ENCODE data around the gene SH3BP2. TPM values are rescaled to one million over a fixed set of nuclear protein-coding genes. Genes with fewer than 3 reads are reported as not detected.
A peak's percentile ranks its signal among the peaks of the same experiment; 100 is the strongest.

The SH3BP2 gene
- total and polyA plus RNA-seq, 9 donors, result 20.9 to 34.8 (median 26.5) TPM

- Histone ChIP-seq H3K27me3 (ENCODE audit: control insufficient read depth, insufficient read depth, low read length) (no peaks in the 10 kb centered on the region), H3K27ac (ENCODE audit: low read length) (peak overlapping the region; percentile 18), H3K4me1 (ENCODE audit: control insufficient read depth, insufficient read depth, low read length) (peaks cover 82% of the 10 kb centered on the region), H3K36me3 (ENCODE audit: control insufficient read depth, insufficient read depth, low read length) (peaks cover 6% of the 10 kb centered on the region), H3K9me3 (replicated peaks; ENCODE audit: control insufficient read depth, low read depth, low read length) (no peaks in the 10 kb centered on the region), H3K4me3 (ENCODE audit: low read length) (no peak overlapping the region)
- DNase-seq, result peak; percentile 58
- WGBS (ENCODE audit: insufficient coverage), result 49% methylated on average over 7 of the region's 20 CpGs
Observed at GRCh38 chr4:2805712-2806389, 13.0 kb downstream of the SH3BP2 start.

DNA sequence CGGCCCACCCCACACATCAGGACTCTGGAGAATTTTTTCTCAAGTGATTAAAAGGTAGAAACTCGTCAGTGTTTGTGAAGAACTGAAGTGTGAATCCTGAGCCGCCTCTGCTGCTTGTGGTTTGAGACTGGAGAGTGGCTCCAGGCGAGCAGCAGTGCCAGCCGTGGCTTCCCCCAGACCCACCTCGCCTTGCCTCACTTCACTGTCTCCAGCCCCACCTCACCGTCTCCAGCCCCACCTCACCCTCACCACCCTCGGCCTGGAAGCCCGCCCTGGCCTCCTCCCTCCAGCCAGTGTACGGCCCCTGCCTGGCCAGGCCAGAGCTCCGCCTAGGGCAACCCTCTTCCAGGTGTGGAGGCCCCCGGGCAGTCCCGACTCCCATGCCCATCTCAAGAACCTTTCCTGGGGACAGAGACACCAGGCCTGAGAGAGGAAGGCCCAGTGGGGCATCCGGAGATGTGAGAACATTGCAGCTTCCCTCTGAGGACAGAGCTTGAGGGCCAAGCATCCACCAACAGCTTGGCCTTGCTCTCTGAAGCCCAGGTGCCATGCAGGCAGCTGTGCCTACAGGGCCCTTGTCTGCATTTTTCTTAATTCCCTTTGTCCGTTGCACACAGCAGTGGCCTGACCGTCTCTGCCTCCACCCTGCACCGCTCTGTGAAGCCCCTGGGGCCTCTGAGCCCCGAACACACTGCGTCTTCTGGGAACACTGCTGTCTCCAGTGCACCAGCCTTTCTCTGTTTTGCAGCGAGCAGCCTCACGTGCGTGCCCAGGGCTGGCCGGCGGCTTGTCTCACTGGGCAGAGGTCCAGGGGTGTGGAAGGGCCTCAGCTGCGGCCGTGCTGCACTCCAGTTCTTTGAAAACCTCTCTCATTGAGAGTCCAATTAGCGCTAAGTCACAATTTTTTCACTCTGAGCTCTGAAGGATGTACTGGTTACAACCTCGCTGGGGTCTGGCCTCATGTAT, 13.8 kb downstream of the SH3BP2 start:
- WGBS (ENCODE audit: insufficient coverage), result 35% methylated on average over 23 of the region's 28 CpGs
- Histone ChIP-seq H3K36me3 (ENCODE audit: control insufficient read depth, insufficient read depth, low read length) (peaks cover 6% of the 10 kb centered on the region), H3K4me3 (ENCODE audit: low read length) (no peak overlapping the region), H3K27ac (ENCODE audit: low read length) (peak overlapping the region; percentile 18), H3K9me3 (replicated peaks; ENCODE audit: control insufficient read depth, low read depth, low read length) (no peaks in the 10 kb centered on the region), H3K27me3 (ENCODE audit: control insufficient read depth, insufficient read depth, low read length) (no peaks in the 10 kb centered on the region), H3K4me1 (ENCODE audit: control insufficient read depth, insufficient read depth, low read length) (peaks cover 82% of the 10 kb centered on the region)
- DNase-seq, result peak; percentile 77

GRCh38 chr4:2807571-2807970, 14.7 kb downstream of the SH3BP2 start:
- Histone ChIP-seq H3K4me1 (ENCODE audit: control insufficient read depth, insufficient read depth, low read length) (peaks cover 85% of the 10 kb centered on the region), H3K27ac (ENCODE audit: low read length) (peak overlapping the region; percentile 18), H3K9me3 (replicated peaks; ENCODE audit: control insufficient read depth, low read depth, low read length) (no peaks in the 10 kb centered on the region), H3K27me3 (ENCODE audit: control insufficient read depth, insufficient read depth, low read length) (no peaks in the 10 kb centered on the region), H3K36me3 (ENCODE audit: control insufficient read depth, insufficient read depth, low read length) (peaks cover 6% of the 10 kb centered on the region), H3K4me3 (ENCODE audit: low read length) (no peak overlapping the region)
- 94% methylated on average over 13 of the region's 13 CpGs for WGBS (ENCODE audit: insufficient coverage)
- DNase-seq, result no peak

DNA sequence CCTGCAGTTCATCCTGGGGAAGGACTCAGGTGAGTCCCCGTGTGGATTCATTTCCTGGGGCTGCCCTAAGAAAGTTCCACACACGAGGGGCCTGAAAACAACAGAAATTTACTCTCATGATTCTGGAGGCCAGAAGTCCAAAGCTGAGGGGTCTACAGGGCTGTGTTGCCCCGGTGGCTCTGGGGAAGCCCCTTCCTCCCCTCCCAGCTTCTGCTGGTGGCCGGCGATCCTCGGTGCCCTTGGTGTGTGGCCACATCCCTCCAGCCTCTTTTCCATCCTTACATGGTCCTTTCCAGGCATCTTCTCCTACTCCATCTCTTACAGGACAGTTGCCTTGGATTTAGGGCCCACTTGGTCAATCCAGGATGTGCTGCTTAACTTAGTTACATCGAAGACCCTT, 15.1 kb downstream of the SH3BP2 start:
- Histone ChIP-seq H3K36me3 (ENCODE audit: control insufficient read depth, insufficient read depth, low read length) (peaks cover 6% of the 10 kb centered on the region), H3K9me3 (replicated peaks; ENCODE audit: control insufficient read depth, low read depth, low read length) (no peaks in the 10 kb centered on the region), H3K4me1 (ENCODE audit: control insufficient read depth, insufficient read depth, low read length) (peaks cover 85% of the 10 kb centered on the region), H3K4me3 (ENCODE audit: low read length) (no peak overlapping the region), H3K27ac (ENCODE audit: low read length) (no peak overlapping the region), H3K27me3 (ENCODE audit: control insufficient read depth, insufficient read depth, low read length) (no peaks in the 10 kb centered on the region)
- WGBS (ENCODE audit: insufficient coverage), result 86% methylated on average over 4 of the region's 7 CpGs
- no peak for DNase-seq

DNA sequence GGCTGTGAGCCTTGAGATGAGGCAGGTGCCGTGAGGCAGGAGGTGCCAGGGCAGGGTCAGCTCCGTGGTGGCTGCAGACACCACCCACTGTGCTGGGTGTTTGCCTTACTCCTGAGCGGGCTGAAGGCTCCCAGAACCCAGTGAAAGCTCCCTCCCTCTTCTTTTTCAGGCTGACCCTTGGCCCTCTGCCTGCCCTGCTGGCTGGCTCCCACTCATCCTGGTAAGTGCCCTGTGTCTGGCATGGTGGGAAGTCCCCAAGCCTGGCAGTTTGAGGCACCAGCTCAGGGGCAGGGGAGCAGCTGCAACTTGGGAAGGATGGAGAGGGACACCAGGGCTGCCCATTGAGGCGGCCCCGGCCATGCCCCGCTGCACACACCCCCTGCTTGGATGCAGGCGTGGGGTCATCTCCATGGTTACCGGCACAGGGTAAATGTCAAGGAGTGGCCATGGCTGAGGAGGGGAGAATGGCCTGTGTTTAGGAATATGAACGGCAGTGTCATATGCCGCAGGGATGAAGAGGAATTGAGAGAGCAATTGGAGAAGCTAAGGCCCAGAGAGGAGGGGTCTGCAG, 16.8 kb downstream of the SH3BP2 start:
- H3K27ac ChIP-seq (ENCODE audit: low read length), result no peak overlapping the region
- no peaks in the 10 kb centered on the region for H3K9me3 ChIP-seq (replicated peaks; ENCODE audit: control insufficient read depth, low read depth, low read length)
- H3K27me3 ChIP-seq (ENCODE audit: control insufficient read depth, insufficient read depth, low read length), result no peaks in the 10 kb centered on the region
- no peak for DNase-seq
- H3K36me3 ChIP-seq (ENCODE audit: control insufficient read depth, insufficient read depth, low read length), result peaks cover 7% of the 10 kb centered on the region
- WGBS (ENCODE audit: insufficient coverage), result 63% methylated on average over 10 of the region's 10 CpGs
- H3K4me3 ChIP-seq (ENCODE audit: low read length), result no peak overlapping the region
- H3K4me1 ChIP-seq (ENCODE audit: control insufficient read depth, insufficient read depth, low read length), result peaks cover 84% of the 10 kb centered on the region

DNA sequence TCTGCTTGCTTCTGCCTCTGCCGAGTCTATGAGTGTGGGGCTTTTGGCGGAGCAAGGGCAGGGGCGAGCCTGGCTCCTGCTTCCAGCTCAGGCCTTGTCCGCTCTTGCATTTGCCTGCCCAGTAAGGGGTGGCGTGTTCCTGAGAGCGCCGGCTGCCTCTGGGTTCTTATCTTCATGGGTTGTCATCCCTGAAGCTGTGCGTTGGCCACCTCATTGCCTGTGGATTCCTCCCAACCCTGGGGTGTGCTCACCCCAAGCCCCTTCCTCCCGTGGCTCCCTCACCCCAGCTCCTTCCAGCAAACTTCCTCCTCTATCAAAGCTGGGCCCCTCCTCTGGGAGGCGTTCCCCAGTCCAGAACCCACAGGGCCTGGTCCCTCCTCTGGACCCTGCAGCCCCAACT, 17.5 kb downstream of the SH3BP2 start:
- 76% methylated on average over 10 of the region's 10 CpGs for WGBS (ENCODE audit: insufficient coverage)
- Histone ChIP-seq H3K27me3 (ENCODE audit: control insufficient read depth, insufficient read depth, low read length) (no peaks in the 10 kb centered on the region), H3K36me3 (ENCODE audit: control insufficient read depth, insufficient read depth, low read length) (peaks cover 11% of the 10 kb centered on the region), H3K4me3 (ENCODE audit: low read length) (no peak overlapping the region), H3K27ac (ENCODE audit: low read length) (no peak overlapping the region), H3K4me1 (ENCODE audit: control insufficient read depth, insufficient read depth, low read length) (peaks cover 78% of the 10 kb centered on the region), H3K9me3 (replicated peaks; ENCODE audit: control insufficient read depth, low read depth, low read length) (no peaks in the 10 kb centered on the region)
- DNase-seq, result no peak

DNA sequence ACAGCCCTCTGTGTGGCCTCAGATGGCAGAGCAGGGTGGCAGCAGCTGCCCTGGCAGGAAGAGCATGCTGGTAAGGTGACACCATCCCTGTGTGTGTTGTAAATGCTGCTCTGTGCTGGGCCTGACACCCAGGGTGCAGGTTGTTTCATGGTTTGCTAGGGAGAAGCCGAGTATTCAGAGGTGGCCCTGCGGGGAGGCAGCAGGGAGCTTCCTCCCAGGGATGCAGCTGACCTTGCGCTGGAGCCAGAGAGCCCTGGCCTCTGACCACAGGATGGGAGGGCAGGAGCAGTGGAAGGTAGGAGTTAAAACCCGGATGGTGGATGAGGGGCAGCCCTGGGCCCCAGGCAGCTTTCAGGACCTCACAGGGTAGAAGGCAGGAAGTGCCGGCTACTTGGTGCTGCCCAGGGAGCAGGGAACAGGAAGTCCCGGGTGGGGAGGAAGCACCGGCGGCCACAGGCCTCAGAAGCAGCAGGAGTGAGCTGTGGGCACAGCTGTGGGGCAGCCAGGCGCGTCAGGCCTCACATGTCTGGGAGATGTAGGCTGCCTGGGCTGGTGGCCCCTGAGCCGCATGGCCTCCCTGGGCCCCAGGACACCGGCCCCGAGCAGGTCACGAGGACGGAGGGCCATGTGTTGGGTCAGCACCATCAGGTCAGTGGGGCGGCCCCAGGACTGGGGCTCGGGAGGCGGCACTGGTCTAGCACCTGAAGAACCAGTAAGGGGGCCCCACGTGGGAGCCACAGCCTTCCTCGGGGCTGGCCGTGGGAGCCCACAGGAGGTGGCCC, 19.1 kb downstream of the SH3BP2 start:
- H3K36me3 ChIP-seq (ENCODE audit: control insufficient read depth, insufficient read depth, low read length), result peaks cover 11% of the 10 kb centered on the region
- DNase-seq, result peak; percentile 78
- H3K27ac ChIP-seq (ENCODE audit: low read length), result peak overlapping the region; percentile 81
- no peaks in the 10 kb centered on the region for H3K27me3 ChIP-seq (ENCODE audit: control insufficient read depth, insufficient read depth, low read length)
- H3K4me1 ChIP-seq (ENCODE audit: control insufficient read depth, insufficient read depth, low read length), result peaks cover 62% of the 10 kb centered on the region
- WGBS (ENCODE audit: insufficient coverage), result 29% methylated on average over 20 of the region's 21 CpGs
- H3K4me3 ChIP-seq (ENCODE audit: low read length), result peak overlapping the region; percentile 37
- H3K9me3 ChIP-seq (replicated peaks; ENCODE audit: control insufficient read depth, low read depth, low read length), result peaks cover 3% of the 10 kb centered on the region

- no peaks in the 10 kb centered on the region for H3K27me3 ChIP-seq (ENCODE audit: control insufficient read depth, insufficient read depth, low read length)
- H3K4me3 ChIP-seq (ENCODE audit: low read length), result peak overlapping the region; percentile 37
- WGBS (ENCODE audit: insufficient coverage), result 22% methylated on average over 12 of the region's 20 CpGs
- peak overlapping the region; percentile 81 for H3K27ac ChIP-seq (ENCODE audit: low read length)
- peaks cover 11% of the 10 kb centered on the region for H3K36me3 ChIP-seq (ENCODE audit: control insufficient read depth, insufficient read depth, low read length)
- peak; percentile 52 for DNase-seq
- H3K9me3 ChIP-seq (replicated peaks; ENCODE audit: control insufficient read depth, low read depth, low read length), result peaks cover 3% of the 10 kb centered on the region
- peaks cover 60% of the 10 kb centered on the region for H3K4me1 ChIP-seq (ENCODE audit: control insufficient read depth, insufficient read depth, low read length)
Observed at GRCh38 chr4:2812612-2813354, 19.9 kb downstream of the SH3BP2 start.

Data from muscle of leg (tissue), 11 donors.